Cardiac muscle cell (in vitro differentiated cells and primary cell): ENCODE measurements around the gene AGR3. TPM values are rescaled to one million over a fixed set of nuclear protein-coding genes. Genes with fewer than 3 reads are reported as not detected.

ENCODE experiments used
- DNase-seq, 2 donors: peaks; one replicate each; pipeline versions ENCODE4 v3.0.0 to v3.0.0-alpha.2; 2010 to 2017; ENCODE audit warnings: low read depth in 1 of 2, low spot score in 1 of 2
- H3K27ac ChIP-seq: fragments of 200-600 bp; sonication (generic); 2 replicates; pipeline ENCODE4 v1.5.1; 2016
- H3K27me3 ChIP-seq: fragments of 200-600 bp; sonication (generic); 2 replicates; pipeline ENCODE4 v1.6.0; 2016; ENCODE audit warnings: control low read depth
- H3K36me3 ChIP-seq: fragments of 200-600 bp; sonication (generic); 2 replicates; pipeline ENCODE4 v1.5.1; 2016; ENCODE audit warnings: control low read depth
- H3K4me1 ChIP-seq: fragments of 200-600 bp; sonication (generic); 2 replicates; pipeline ENCODE4 v1.8.1; 2017; ENCODE audit warnings: low read depth, mild to moderate bottlenecking, mixed run types
- H3K4me3 ChIP-seq: fragments of 200-600 bp; sonication (generic); 2 replicates; pipeline ENCODE4 v1.5.1; 2016; ENCODE audit warnings: mild to moderate bottlenecking
- H3K9me3 ChIP-seq: fragments of 200-600 bp; sonication (generic); 2 replicates; pipeline ENCODE4 v1.5.1; 2017; ENCODE audit warnings: low read depth, mild to moderate bottlenecking, control low read depth
- CTCF ChIP-seq: IDR thresholded peaks from 2 replicates; pipeline ENCODE4 v1.5.1; 2012; ENCODE audit warnings: low read depth, mild to moderate bottlenecking, low read length
- polyA plus RNA-seq: library from polyadenylated mRNA; unstranded; fragments of >200 nt; fragmentation: Nextera tagmentation; extraction: Ambion mirVana; gene quantifications from 2 replicates; pipeline ENCODE4 v1.2.1, GENCODE V29; 2016
- total RNA-seq: library from RNA; depleted of rRNA; stranded (reverse); fragments of >200 nt; gene quantifications from 2 replicates; pipeline ENCODE4 v1.2.3, GENCODE V29; 2016

The AGR3 gene
- total and polyA plus RNA-seq, 2 experiments from 2014 or later: not detected

DNA sequence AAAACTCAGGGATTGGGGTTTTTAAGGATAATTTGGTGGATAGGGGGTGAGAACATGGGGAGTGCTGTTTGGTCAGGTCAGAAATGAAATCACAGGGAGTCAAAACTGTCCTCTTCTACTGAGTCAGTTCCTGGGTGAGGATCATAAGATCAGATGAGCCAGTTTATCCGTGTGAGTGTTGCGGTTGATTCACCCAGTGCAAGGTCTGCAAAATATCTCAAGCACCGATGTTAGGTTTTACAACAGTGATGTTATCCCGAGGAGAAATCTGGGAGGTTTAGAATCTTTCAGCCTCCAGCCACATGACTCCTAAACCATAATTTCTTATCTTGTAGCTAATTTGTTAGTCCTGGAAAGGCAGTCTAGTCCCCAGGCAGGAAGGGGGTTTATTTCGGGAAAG, 45.3 kb downstream of the AGR3 start:
- Histone ChIP-seq H3K36me3 (no peaks in the 10 kb centered on the region), H3K27ac (no peak overlapping the region), H3K4me3 (no peak overlapping the region), H3K27me3 (no peaks in the 10 kb centered on the region), H3K4me1 (peaks cover 7% of the 10 kb centered on the region), H3K9me3 (no peaks in the 10 kb centered on the region)
- no peak for TF ChIP-seq CTCF
- DNase-seq: no peak

- no peaks in the 10 kb centered on the region for H3K9me3 ChIP-seq
- TF ChIP-seq CTCF: no peak
- no peaks in the 10 kb centered on the region for H3K4me1 ChIP-seq
- DNase-seq: no peak
- no peak overlapping the region for H3K4me3 ChIP-seq
- no peaks in the 10 kb centered on the region for H3K27me3 ChIP-seq
- H3K36me3 ChIP-seq: no peaks in the 10 kb centered on the region
- no peak overlapping the region for H3K27ac ChIP-seq
Observed at GRCh38 chr7:16833373-16833772, 48.4 kb downstream of the AGR3 start.

DNA sequence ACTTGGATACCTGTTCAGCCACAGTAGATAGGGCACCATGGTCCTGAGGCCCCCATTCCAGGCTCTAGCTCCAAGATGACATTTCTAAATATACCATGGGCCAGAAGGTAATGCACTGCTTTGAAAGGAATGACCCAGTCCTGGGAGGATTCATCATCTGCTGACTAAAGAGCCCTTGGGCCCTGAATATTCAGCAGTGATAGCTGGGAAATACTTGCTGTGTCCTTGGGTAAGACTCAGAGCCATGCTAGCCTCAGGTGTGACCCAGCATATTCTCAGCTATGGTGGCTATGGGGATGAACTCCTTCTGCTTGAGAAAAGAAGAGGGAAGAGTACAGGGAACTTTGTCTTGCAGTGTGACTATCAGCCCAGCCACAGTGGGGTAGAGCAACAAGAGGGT, 55.7 kb downstream of the AGR3 start:
- H3K36me3 ChIP-seq: no peaks in the 10 kb centered on the region
- H3K9me3 ChIP-seq: no peaks in the 10 kb centered on the region
- no peak overlapping the region for H3K27ac ChIP-seq
- DNase-seq: no peak
- H3K27me3 ChIP-seq: no peaks in the 10 kb centered on the region
- H3K4me1 ChIP-seq: no peaks in the 10 kb centered on the region
- TF ChIP-seq CTCF: no peak
- H3K4me3 ChIP-seq: no peak overlapping the region

DNA sequence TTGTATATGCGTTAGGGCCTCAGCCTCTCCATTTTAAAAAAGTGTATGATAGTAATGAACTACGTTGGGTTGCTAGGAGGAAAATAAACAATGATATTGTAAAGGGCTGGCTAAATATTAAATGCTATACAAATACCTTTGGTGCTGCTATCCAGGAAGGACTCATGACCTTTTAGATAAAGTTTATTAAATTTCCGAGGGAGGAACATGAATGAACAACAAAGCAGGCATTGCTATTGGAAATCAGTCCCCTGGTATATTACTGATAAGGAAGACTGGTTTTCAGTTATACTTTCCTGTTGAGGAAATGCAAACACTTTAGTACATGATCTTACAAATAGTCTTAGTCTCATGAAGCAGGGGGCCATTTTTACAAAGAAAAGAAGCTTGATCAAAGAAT, 59.8 kb downstream of the AGR3 start:
- H3K4me3 ChIP-seq: no peak overlapping the region
- H3K27me3 ChIP-seq: no peaks in the 10 kb centered on the region
- H3K4me1 ChIP-seq: no peaks in the 10 kb centered on the region
- DNase-seq: no peak
- no peak overlapping the region for H3K27ac ChIP-seq
- H3K9me3 ChIP-seq: no peaks in the 10 kb centered on the region
- no peaks in the 10 kb centered on the region for H3K36me3 ChIP-seq
- no peak for TF ChIP-seq CTCF

DNA sequence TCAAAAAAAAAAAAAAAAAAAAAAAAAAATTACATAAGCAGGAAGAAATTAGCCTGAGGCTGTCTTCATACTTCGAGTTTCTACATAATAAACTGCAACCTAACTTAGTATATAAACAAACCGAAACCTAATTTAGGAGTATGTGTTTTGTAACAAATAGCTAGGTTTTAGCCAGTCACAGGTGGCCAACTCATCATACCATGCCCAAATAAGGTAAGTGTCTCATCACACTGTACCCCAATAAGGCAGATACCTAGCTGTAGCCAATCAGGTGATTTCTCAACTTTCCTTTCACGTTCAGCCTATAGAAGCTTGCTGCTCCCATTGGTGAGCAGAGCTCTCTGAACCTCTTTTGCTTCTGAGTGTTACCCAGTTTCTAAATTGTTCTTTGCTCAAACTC, 63.1 kb downstream of the AGR3 start:
- TF ChIP-seq CTCF: no peak
- no peaks in the 10 kb centered on the region for H3K36me3 ChIP-seq

GRCh38 chr7:16817536-16817935, 64.2 kb downstream of the AGR3 start:
- no peaks in the 10 kb centered on the region for H3K4me1 ChIP-seq
- H3K9me3 ChIP-seq: no peaks in the 10 kb centered on the region
- no peaks in the 10 kb centered on the region for H3K27me3 ChIP-seq
- H3K36me3 ChIP-seq: no peaks in the 10 kb centered on the region
- no peak overlapping the region for H3K27ac ChIP-seq
- no peak for TF ChIP-seq CTCF
- no peak overlapping the region for H3K4me3 ChIP-seq
- peak in 1 of 2 donors; percentile 15 for DNase-seq

More for the DNA sequence above, 63.1 kb downstream of the AGR3 start:
- Histone ChIP-seq H3K4me1 (no peaks in the 10 kb centered on the region), H3K9me3 (no peaks in the 10 kb centered on the region), H3K4me3 (no peak overlapping the region), H3K27me3 (no peaks in the 10 kb centered on the region), H3K27ac (no peak overlapping the region)
- no peak for DNase-seq
